ENCODE data around the gene PRAMEF12.
"Not testable (repeated sequence)": the region's sequence is repeated elsewhere in the genome, so short reads cannot be mapped to it uniquely, and the experiment has no call there.

PRAMEF12 gene

DNA sequence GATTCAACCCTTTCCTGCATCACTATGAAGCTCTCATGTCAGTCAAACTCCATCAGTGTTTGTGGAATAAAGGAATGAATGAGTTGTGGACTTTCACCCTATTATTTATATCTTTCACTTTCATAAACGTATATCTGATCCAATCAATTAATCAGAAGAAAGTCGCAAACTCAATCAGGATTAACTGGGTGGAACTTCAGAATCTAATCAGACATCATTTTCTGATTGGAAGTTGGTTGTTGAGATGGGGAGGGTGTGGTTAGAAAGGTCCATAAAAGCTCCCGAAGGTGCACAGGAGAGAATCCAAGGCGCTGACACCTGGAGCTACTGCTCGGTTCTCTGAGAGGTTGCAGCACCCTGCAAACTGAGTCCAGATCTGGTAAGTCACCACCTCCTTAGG lies at the start of gene PRAMEF12:
PRAMEF12 (plus strand) TSS at position 301 of the 400 bp plus-strand sequence. CDS start 1,130 bp downstream, outside the sequence.
- DNase-seq = no peak

GRCh38 chr1:12728391-12728790 lies 45.1 kb upstream of the PRAMEF12 start:
- no peak for DNase-seq

- DNase-seq = no peak
Measured at GRCh38 chr1:12730156-12730555, 43.4 kb upstream of the PRAMEF12 start.

GRCh38 chr1:12731084-12731483 lies 42.5 kb upstream of the PRAMEF12 start:
- not testable (repeated sequence) for DNase-seq

DNA sequence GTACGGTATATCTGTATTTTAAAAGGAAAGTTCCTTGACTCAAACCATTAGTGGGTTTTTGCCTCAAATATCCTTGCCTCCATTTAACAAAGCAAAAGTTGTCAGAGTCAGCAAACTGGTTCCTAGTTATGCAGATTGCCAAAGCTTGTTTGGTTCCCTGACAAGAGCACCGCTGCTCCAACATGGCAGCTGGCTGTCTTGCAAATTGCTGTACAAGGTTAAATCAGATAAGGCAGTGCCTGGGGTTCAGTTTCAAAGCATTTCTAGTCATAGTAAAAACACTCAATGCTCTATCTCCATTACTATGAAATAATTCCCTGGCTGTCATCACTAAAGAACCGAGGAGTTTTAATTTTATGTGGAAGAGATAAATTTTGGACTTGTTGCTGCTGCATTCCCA lies 38.9 kb upstream of the PRAMEF12 start:
- no peak for DNase-seq

- DNase-seq = no peak
Measured at GRCh38 chr1:12738934-12739333, 34.6 kb upstream of the PRAMEF12 start.

GRCh38 chr1:12739613-12740012 lies 33.9 kb upstream of the PRAMEF12 start:
- DNase-seq = no peak

DNA sequence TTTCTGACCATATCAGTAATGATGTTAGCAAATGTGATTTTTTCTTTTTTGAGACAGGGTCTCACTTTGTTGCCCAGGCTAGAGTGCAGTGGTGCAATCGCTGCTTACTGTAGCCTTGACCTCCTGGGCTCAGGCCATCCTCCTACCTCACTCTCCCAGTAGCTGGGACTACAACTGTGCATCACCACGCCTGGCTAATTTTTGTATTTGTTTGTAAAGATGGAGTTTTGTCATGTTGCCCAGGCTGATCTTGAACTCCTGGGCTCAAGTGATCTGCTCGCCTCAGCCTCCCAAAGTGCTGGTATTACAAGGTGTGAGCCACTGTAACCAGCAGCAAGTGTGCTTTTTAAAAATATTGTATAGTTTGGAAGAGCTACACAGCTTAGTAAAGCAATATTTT lies 31.6 kb upstream of the PRAMEF12 start:
- DNase-seq = no peak

- peak; percentile 5 for DNase-seq
Measured at GRCh38 chr1:12745126-12745991, 28.2 kb upstream of the PRAMEF12 start.

DNA sequence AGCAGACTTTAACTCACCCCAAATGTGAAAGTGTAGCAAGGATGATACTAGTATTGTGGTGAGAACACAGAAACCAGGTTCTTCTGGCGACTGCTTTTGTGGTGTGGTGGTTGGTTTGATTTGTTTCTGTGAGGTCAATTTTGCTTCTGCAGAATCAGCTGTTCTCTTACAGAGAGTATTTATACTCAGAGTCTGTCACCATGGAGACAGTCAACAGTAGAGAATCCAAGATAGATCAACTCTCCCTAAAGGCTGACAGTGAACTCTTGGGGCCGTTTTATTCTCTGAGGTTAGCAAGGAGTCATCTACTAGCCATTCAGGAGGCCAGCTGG lies 27.6 kb upstream of the PRAMEF12 start, which contains the start of gene CFAP107:
CFAP107 (plus strand) TSS at position 209 of the 332 bp plus-strand sequence. CDS start 231 bp downstream, outside the sequence.
- peak; percentile 13 for DNase-seq

- DNase-seq = no peak
Measured at GRCh38 chr1:12748778-12749355, 24.7 kb upstream of the PRAMEF12 start.

DNA sequence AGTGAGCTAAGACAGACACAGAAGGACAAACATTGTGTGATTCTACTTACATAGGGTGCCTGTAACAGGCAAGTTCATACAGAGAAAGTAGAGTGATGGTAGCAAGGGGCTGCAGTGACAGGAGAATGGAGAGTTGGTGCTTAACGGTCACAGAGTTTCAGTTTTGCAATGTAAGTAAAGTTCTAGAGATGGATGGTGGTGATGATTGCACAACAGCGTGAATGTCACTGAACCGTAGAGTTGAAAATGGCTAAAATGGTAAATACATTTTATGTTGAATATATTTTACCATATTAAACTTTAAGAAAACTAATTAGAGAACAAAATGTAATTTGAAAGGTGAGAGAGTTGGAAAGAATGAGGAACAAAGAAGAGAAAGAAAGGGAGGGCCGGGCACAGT lies 18.8 kb upstream of the PRAMEF12 start:
- DNase-seq = no peak

GRCh38 chr1:12756273-12756672 lies 17.3 kb upstream of the PRAMEF12 start:
- no peak for DNase-seq

GRCh38 chr1:12756768-12757413 lies 16.6 kb upstream of the PRAMEF12 start:
- no peak for DNase-seq

GRCh38 chr1:12757836-12758235 lies 15.7 kb upstream of the PRAMEF12 start:
- DNase-seq = no peak

GRCh38 chr1:12760256-12760795 lies 13.2 kb upstream of the PRAMEF12 start:
- no peak for DNase-seq

GRCh38 chr1:12761781-12762180 lies 11.8 kb upstream of the PRAMEF12 start:
- DNase-seq = no peak

GRCh38 chr1:12762766-12763165 lies 10.8 kb upstream of the PRAMEF12 start:
- no peak for DNase-seq

DNA sequence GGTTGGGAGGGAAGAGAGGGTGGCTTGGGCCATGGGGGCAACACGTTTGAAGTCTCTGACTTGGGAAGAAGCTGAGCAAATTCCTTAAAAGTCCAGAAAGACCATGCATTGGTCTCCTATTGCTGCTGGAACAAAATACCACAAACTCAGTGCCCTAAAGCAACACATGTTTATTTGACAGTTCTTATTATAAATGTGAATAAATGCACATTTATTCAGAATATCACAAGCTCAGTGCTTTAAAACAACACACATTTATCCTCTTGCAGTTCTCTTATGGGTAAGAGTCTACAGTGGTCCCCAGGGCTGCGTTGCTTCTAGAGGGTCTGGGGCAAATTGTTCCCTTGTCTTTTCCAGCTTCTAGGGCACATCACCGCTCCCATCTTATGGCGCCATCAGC lies 10.1 kb upstream of the PRAMEF12 start:
- DNase-seq = no peak

GRCh38 chr1:12764016-12764415 lies 9.5 kb upstream of the PRAMEF12 start:
- no peak for DNase-seq

DNA sequence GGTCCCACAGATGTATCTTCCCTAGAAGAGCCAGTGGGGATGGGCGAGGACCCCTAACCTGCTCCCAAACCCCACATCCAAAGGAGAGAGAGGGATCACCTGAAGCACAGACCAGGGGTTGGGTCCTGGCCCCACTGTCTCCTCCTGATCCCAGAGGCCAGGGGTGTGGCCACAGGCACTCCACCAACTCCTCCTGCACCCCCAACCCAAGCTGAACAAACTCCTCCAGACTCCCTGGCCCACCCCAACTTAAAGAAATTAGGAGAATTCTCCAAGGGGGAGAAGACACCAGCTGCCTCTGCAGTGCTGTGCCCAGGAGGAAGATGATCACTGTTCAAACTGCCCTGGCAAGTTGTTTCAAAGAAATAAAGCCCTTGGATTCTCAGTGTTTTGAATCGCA lies 4.5 kb upstream of the PRAMEF12 start:
- no peak for DNase-seq

DNA sequence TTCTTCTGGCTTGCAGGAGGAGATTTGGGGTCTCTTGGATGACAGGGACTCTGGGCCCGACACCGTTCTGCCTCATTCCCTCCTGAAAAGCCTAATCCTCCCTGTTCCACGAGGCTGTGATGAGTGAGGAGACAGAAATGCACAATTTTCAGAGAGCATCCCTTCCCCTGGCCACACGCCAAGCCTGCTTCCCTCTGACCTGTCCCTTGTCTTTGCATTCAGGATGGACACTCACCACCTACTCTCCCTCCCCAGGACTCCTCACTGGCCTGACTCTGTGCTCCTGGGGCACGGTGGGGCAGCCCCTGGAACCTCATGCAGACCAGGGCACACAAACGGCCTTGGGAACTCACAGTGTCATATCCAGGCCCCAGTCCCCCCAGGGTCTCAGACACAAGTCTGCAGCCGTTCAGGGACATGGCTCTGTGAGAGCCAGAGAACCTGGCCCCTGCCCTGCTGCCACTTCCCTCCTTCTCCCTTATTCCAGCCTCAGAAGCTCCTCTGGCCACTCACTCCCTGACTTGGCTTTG lies 3.5 kb upstream of the PRAMEF12 start:
- no peak for DNase-seq

DNA sequence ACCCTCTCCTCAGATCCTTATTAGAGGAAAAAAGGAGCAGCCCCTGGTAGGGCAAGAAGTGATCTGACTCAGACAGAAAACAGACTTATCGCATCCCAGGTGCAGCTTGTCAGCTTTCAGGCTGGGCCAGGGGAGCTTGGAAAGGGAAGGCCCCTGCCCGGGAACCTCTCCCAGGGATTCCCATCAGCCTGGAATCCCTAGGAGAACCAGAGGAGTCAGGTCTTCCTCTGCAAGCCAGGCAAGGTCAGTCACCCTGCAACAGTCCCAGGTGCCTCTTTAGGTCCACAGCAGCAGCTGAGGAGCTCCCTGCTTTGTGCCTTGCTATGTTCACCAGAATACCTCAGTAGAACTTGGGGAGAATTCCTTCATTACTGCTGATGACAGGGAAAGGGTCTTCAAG lies 2.9 kb upstream of the PRAMEF12 start:
- DNase-seq = no peak
